Ishikawa (cell line): ENCODE measurements around the gene PID1.

Source experiments
- CEBPB ChIP-seq: IDR thresholded peaks from 2 replicates; pipeline ENCODE4 v1.6.1; 2012
- CREB1 ChIP-seq: IDR thresholded peaks from 2 replicates; pipeline ENCODE4 v1.6.1; 2012; ENCODE audit warnings: low read depth
- EGR1 ChIP-seq: IDR thresholded peaks from 2 replicates; pipeline ENCODE4 v1.6.1; 2012
- EP300 ChIP-seq: IDR thresholded peaks from 2 replicates; pipeline ENCODE4 v1.6.1; 2012; ENCODE audit warnings: borderline replicate concordance
- FOXM1 ChIP-seq: IDR thresholded peaks from 2 replicates; pipeline ENCODE4 v1.6.1; 2012; ENCODE audit warnings: low read depth, borderline replicate concordance
- NFIC ChIP-seq: IDR thresholded peaks from 2 replicates; pipeline ENCODE4 v1.6.1; 2012
- RAD21 ChIP-seq: IDR thresholded peaks from 2 replicates; pipeline ENCODE4 v1.6.1; 2012; ENCODE audit warnings: low read depth
- TAF1 ChIP-seq: IDR thresholded peaks from 2 replicates; pipeline ENCODE4 v1.6.1; 2012; ENCODE audit warnings: low read depth, mild to moderate bottlenecking
- TCF12 ChIP-seq: IDR thresholded peaks from 2 replicates; pipeline ENCODE4 v1.6.1; 2012; ENCODE audit warnings: low read depth
- TEAD4 ChIP-seq: IDR thresholded peaks from 2 replicates; pipeline ENCODE4 v1.6.1; 2012
- YY1 ChIP-seq: IDR thresholded peaks from 2 replicates; pipeline ENCODE4 v1.6.1; 2012; ENCODE audit warnings: low read depth
- ZBTB7A ChIP-seq: IDR thresholded peaks from 2 replicates; pipeline ENCODE4 v1.6.1; 2012; ENCODE audit warnings: low read depth
- TF ChIP-seq, protein P1 (sequence below): IDR thresholded peaks from 2 replicates; pipeline ENCODE4 v1.6.1; 2012; ENCODE audit warnings: low read depth, mild to moderate bottlenecking
- TF ChIP-seq, protein P2 (sequence below): IDR thresholded peaks from 2 replicates; pipeline ENCODE4 v1.6.1; 2012
- TF ChIP-seq, protein P3 (sequence below): IDR thresholded peaks from 2 replicates; pipeline ENCODE4 v1.6.1; 2012

Gene PID1

DNA sequence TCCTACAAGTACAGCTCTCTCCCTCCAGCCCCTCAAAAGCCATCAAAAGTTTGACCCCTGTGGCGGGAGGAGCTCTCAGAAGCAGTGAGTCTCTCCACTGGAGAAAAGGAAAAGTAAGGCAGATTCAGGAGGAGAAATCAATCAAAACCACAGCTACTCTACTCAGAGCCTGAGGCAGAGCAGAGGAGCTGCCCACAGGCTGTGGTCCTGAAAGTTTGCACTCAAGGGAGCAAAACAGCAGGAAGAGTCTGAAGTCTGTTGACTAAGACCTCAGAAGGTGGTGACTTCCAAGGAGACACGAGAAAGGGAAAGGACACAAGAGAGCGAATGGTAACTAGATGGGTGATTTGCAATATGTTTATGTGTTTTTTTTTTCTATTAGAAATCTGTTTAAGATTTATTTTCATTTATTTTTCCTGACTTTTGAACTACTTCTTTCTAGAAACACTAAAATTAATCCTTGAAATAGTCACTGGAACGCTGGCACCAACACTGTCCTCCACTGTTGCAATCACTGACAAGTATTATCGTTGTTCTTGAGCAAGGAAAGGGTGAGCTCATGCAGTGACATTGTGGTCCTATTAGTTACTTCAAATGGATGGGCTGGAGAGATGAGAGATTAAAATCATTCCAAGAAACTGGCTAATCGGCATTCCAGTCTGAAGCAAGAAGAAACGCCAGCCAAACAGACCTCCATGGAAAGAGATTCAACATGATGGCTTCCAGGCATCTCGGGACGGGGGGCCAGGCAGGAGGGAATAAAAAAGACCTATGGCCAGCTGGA is 35.8 kb downstream of the PID1 start:
- TF ChIP-seq TEAD4 (no peak), TCF12 (no peak)
- TF ChIP-seq, protein P1, sequence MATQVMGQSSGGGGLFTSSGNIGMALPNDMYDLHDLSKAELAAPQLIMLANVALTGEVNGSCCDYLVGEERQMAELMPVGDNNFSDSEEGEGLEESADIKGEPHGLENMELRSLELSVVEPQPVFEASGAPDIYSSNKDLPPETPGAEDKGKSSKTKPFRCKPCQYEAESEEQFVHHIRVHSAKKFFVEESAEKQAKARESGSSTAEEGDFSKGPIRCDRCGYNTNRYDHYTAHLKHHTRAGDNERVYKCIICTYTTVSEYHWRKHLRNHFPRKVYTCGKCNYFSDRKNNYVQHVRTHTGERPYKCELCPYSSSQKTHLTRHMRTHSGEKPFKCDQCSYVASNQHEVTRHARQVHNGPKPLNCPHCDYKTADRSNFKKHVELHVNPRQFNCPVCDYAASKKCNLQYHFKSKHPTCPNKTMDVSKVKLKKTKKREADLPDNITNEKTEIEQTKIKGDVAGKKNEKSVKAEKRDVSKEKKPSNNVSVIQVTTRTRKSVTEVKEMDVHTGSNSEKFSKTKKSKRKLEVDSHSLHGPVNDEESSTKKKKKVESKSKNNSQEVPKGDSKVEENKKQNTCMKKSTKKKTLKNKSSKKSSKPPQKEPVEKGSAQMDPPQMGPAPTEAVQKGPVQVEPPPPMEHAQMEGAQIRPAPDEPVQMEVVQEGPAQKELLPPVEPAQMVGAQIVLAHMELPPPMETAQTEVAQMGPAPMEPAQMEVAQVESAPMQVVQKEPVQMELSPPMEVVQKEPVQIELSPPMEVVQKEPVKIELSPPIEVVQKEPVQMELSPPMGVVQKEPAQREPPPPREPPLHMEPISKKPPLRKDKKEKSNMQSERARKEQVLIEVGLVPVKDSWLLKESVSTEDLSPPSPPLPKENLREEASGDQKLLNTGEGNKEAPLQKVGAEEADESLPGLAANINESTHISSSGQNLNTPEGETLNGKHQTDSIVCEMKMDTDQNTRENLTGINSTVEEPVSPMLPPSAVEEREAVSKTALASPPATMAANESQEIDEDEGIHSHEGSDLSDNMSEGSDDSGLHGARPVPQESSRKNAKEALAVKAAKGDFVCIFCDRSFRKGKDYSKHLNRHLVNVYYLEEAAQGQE = peak; percentile 60

DNA sequence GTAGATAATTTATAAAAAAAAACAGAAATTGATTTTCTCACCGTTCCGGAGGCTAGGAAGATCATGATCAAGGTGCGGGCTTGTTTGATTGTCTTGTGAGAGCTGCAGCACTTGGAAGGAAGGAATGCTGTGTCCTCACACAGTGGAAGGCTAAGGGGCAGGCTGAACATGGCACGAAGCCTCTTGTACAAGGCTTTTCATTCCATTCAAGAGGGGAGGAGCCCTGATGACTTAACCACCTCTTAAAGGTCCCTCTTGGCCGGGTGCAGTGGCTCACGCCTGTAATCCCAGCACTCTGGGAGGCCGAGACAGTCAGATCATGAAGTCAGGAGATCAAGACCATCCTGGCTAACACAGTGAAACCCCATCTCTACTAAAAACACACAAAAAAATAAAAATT is 39.2 kb downstream of the PID1 start:
- no peak for TF ChIP-seq NFIC

DNA sequence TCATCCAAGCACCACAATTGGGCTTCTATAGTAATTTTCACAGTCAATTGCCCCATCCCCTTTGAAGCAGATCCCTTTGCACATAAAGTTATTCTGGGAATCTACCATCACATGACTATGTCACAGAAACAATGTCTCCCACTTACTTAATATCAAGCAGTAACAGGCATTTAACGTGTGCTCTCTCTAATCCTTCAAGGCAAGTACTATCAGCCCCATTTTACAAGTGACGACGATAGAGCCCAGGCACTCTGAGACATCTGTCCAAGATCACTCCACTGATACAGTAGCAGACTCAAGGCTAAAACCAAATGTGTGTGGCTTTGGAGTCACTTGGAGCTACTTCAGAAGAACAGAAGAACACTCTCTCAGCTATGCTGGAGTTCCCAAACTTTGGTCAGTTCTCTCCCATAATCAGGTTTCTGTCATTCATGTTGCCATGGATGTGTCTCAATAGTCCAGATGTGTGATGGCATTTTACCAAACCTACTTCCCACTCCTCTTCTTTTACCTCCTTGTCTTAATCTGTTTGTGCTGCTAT is 39.7 kb downstream of the PID1 start:
- TF ChIP-seq ZBTB7A = no peak
- TF ChIP-seq TCF12 = no peak
- TF ChIP-seq, protein P2, sequence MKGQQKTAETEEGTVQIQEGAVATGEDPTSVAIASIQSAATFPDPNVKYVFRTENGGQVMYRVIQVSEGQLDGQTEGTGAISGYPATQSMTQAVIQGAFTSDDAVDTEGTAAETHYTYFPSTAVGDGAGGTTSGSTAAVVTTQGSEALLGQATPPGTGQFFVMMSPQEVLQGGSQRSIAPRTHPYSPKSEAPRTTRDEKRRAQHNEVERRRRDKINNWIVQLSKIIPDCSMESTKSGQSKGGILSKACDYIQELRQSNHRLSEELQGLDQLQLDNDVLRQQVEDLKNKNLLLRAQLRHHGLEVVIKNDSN = no peak
- TF ChIP-seq, protein P3, sequence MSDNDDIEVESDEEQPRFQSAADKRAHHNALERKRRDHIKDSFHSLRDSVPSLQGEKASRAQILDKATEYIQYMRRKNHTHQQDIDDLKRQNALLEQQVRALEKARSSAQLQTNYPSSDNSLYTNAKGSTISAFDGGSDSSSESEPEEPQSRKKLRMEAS = no peak
- TF ChIP-seq EP300 = no peak

DNA sequence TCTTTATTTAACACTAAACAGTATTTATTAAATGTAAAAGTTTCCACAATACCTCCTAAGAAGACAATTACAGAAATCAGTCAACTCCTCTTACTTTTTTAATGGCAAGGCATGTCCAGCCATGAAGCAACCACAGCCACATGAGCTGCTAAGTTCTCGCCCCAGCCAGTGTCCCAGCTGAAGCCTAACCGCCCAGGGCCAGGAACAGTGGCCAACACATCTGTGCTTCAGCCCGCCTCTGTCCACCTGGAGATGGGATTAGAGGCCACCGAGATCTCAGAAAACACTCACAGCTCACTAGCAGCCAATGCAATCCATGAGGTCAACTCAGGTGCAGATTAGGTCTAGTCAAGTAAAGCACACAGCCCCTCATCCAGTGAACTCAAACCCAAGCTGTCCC is 40.2 kb downstream of the PID1 start:
- no peak for TF ChIP-seq CREB1
- no peak for TF ChIP-seq EGR1
- TF ChIP-seq TAF1 = no peak
- TF ChIP-seq, protein P3 = no peak
- no peak for TF ChIP-seq TEAD4
- TF ChIP-seq YY1 = no peak
- TF ChIP-seq CEBPB = no peak
- no peak for TF ChIP-seq TCF12
- no peak for TF ChIP-seq ZBTB7A
- TF ChIP-seq FOXM1 = no peak
- TF ChIP-seq, protein P2 = no peak
- TF ChIP-seq, protein P1 = no peak
- TF ChIP-seq EP300 = no peak
- no peak for TF ChIP-seq RAD21
- TF ChIP-seq NFIC = no peak

DNA sequence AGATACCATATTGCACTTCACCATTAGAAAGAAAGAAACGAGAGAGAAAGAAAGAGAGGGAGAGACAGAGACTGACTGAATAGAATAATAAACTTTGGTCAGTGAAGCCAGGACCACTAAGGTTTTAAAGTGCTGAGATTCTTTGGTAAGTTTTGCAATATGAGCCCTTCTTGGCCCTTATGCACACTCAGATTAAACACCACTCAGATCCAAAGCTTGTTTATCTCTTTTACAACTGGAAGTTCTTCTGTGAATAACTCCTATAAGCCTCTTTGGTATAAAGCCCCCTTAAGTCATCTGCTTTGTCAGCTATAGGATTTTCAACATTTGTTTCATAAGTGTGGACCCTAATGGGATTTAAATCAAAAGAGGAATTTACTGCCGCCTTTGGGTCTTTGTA is 40.8 kb downstream of the PID1 start:
- TF ChIP-seq TCF12 (no peak), CEBPB (no peak), NFIC (no peak), YY1 (no peak), FOXM1 (no peak), CREB1 (no peak), EP300 (no peak), EGR1 (no peak), TAF1 (no peak), ZBTB7A (no peak), RAD21 (no peak), TEAD4 (no peak)
- TF ChIP-seq, protein P3 = no peak
- TF ChIP-seq, protein P2 = no peak
- TF ChIP-seq, protein P1 = no peak
